HepG2 (cell line): ENCODE measurements around the gene MYO19. TPM values are rescaled to one million over a fixed set of nuclear protein-coding genes. Genes with fewer than 3 reads are reported as not detected.

Experiments used
- BCL6 ChIP-seq: IDR thresholded peaks from 2 replicates; pipeline ENCODE4 v1.6.1; 2016; ENCODE audit warnings: missing genetic modification reagents, missing compliant biosample characterization
- DZIP1 ChIP-seq: sonication (generic); formaldehyde crosslinking; IDR thresholded peaks from 2 replicates; pipeline ENCODE4 v1.5.0; 2020; ENCODE audit warnings: mild to moderate bottlenecking, missing genetic modification reagents
- EED ChIP-seq: sonication (generic); formaldehyde crosslinking; IDR thresholded peaks from 2 replicates; pipeline ENCODE4 v1.5.0; 2020; ENCODE audit warnings: mild to moderate bottlenecking, missing genetic modification reagents
- FOXJ3 ChIP-seq: sonication (generic); formaldehyde crosslinking; IDR thresholded peaks from 2 replicates; pipeline ENCODE4 v1.4.0; 2020; ENCODE audit warnings: missing genetic modification reagents, mild to moderate bottlenecking, borderline replicate concordance
- KAT2B ChIP-seq: fragments of 150-350 bp; IDR thresholded peaks from 2 replicates; pipeline ENCODE4 v1.6.1; 2014; ENCODE audit warnings: low read depth, low read length, borderline replicate concordance
- KLF11 ChIP-seq: IDR thresholded peaks from 2 replicates; pipeline ENCODE4 v1.6.1; 2016; ENCODE audit warnings: missing compliant biosample characterization
- KLF15 ChIP-seq: sonication (generic); formaldehyde crosslinking; IDR thresholded peaks from 2 replicates; pipeline ENCODE4 v1.8.1; 2023; ENCODE audit warnings: borderline replicate concordance, mild to moderate bottlenecking, inconsistent platforms, missing genetic modification reagents, mixed read lengths
- LCORL ChIP-seq, 2 experiments: fragments of 450-650 bp in 1 of 2; sonication (generic) in 1 of 2; formaldehyde crosslinking in 1 of 2; IDR thresholded peaks; 2 replicates each; pipeline versions ENCODE4 v1.5.0 to v1.6.1; 2017 to 2020; ENCODE audit warnings: antibody characterized with exemption in 1 of 2, missing genetic modification reagents in 1 of 2
- MXD1 ChIP-seq: sonication (generic); formaldehyde crosslinking; IDR thresholded peaks from 2 replicates; pipeline ENCODE4 v1.4.0; 2020; ENCODE audit warnings: mild to moderate bottlenecking, missing genetic modification reagents
- MXD4 ChIP-seq: IDR thresholded peaks from 2 replicates; pipeline ENCODE4 v1.6.1; 2016; ENCODE audit warnings: mild to moderate bottlenecking, missing biosample characterization, missing genetic modification reagents
- SP4 ChIP-seq: sonication (generic); formaldehyde crosslinking; IDR thresholded peaks from 2 replicates; pipeline ENCODE4 v1.8.1; 2023; ENCODE audit warnings: mild to moderate bottlenecking, missing genetic modification reagents
- TFDP1 ChIP-seq: IDR thresholded peaks from 2 replicates; pipeline ENCODE4 v1.6.1; 2016; ENCODE audit warnings: missing compliant biosample characterization, missing genetic modification reagents, borderline replicate concordance
- ZFP62 ChIP-seq: sonication (generic); formaldehyde crosslinking; IDR thresholded peaks from 2 replicates; pipeline ENCODE4 v1.4.0; 2020; ENCODE audit warnings: missing genetic modification reagents
- ZNF276 ChIP-seq: sonication (generic); formaldehyde crosslinking; IDR thresholded peaks from 2 replicates; pipeline ENCODE4 v1.4.0; 2020; ENCODE audit warnings: mild to moderate bottlenecking, low read depth, missing genetic modification reagents
- ZNF33B ChIP-seq: sonication (generic); formaldehyde crosslinking; IDR thresholded peaks from 2 replicates; pipeline ENCODE4 v1.5.1; 2020; ENCODE audit warnings: mild to moderate bottlenecking, missing genetic modification reagents
- ZNF484 ChIP-seq: sonication (generic); formaldehyde crosslinking; IDR thresholded peaks from 2 replicates; pipeline ENCODE4 v1.5.1; 2020; ENCODE audit warnings: mild to moderate bottlenecking, low read depth, missing genetic modification reagents, borderline replicate concordance
- ZNF75D ChIP-seq: sonication (generic); formaldehyde crosslinking; IDR thresholded peaks from 2 replicates; pipeline ENCODE4 v1.8.1; 2023; ENCODE audit warnings: missing genetic modification reagents, mild to moderate bottlenecking, borderline replicate concordance
- ZNF792 ChIP-seq: IDR thresholded peaks from 2 replicates; pipeline ENCODE4 v1.6.1; 2016
- polyA plus RNA-seq, 8 experiments: library from polyadenylated mRNA; depleted of rRNA in 3 of 8; stranded (reverse) in 7 of 8; unstranded in 1 of 8; fragments of >200 nt; fragmentation: Illumina TruSeq in 4 of 8; extraction: Trizol in 4 of 8; gene quantifications; 2 replicates each; pipeline versions ENCODE4 v1.2.1 to v1.2.3, GENCODE V29; 2011 to 2016; ENCODE audit warnings: low read depth in 4 of 8, missing spikeins in 1 of 8, mixed read lengths in 1 of 8; ENCODE audit not compliant: insufficient read depth in 1 of 8
- total RNA-seq, 5 experiments: library from RNA; depleted of rRNA; stranded (reverse); fragments of >200 nt; fragmentation: Illumina TruSeq; extraction: Trizol; gene quantifications; 2 replicates each; pipeline ENCODE4 v1.2.3, GENCODE V29; 2016; ENCODE audit warnings: low read depth in 1 of 5

Gene MYO19
- total and polyA plus RNA-seq, 2 of the 13 experiments (the other 11 are each of a cell fraction or from before 2014, with no cell fraction given): 75.7 to 82.3 TPM

DNA sequence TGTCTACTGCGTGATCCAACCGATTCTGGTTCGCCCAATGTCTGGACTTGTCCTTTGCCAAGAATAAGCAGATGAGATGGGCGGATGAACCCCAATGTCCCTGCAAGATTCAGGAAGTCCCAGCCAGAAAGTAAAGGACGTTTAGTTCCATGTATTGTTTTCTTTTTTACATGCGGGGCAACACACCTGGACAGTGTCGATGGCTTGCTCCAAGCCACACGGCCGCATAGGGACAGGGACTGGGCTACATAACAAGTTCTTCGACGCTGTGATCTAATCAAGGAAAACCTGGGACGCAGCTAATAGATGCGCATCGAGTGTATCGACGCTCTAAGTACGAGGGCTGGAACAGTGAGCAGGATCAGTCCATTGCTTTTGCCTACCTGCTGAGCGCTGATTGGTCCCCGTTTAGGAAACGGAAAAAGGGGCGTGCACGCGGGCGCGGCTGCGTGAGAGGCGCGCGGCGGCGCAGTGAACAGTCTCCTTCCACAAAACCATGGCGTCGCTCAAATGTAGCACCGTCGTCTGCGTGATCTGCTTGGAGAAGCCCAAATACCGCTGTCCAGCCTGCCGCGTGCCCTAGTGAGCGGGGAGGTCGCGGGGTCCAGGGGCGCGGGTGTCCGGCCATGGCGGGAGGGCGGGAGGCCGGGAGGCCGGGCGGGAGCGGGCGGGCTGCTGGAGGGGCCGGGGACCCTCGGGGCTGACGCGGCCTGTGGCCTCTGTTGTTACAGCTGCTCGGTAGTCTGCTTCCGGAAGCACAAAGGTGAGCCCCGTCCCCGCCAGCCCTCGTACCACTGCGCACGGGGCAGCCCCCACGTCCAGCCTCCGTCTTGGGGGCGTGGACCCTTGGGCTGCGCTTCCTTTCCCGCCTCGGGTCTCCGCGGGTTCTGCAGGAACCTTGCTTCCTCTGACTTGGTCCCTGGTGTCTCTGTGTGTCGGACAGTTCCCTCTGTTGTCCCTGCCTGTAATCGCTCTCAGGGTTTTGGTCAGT lies 48.2 kb downstream of the MYO19 start, which contains the start of gene ZNHIT3 (continued):
- TF ChIP-seq TFDP1 (peak; percentile 88; the same call in 1 of the 2 replicates), KLF15 (CRISPR knock-in tag) (no peak), MXD4 (CRISPR knock-in tag) (peak; percentile 87; the same call in 1 of the 2 replicates), ZFP62 (CRISPR knock-in tag) (no peak), EED (CRISPR knock-in tag) (no peak), SP4 (peak; percentile 91), ZNF792 (CRISPR knock-in tag) (peak; percentile 65; the same call in 1 of the 2 replicates), DZIP1 (no peak), KLF11 (CRISPR knock-in tag) (peak; percentile 88), ZNF75D (CRISPR knock-in tag) (no peak), LCORL (IDR thresholded peaks at IDR 0.05) (no peak), LCORL (CRISPR knock-in tag; IDR thresholded peaks at IDR 0.05) (0 out of 2 replicates have a peak, but pooled peaks have one; percentile 26), BCL6 (CRISPR knock-in tag) (peak; percentile 41; the same call in 1 of the 2 replicates), ZNF33B (CRISPR knock-in tag) (peak; percentile 56; the same call in 1 of the 2 replicates), MXD1 (CRISPR knock-in tag) (peak; percentile 75), KAT2B (no peak), ZNF276 (CRISPR knock-in tag) (0 out of 2 replicates have a peak, but pooled peaks have one; percentile 13), FOXJ3 (CRISPR knock-in tag) (no peak), ZNF484 (no peak)
